CD4-positive, CD25-positive, alpha-beta regulatory T cell (primary cell): ENCODE data around the gene AGPAT4. TPM values are rescaled to one million over a fixed set of nuclear protein-coding genes. Genes with fewer than 3 reads are reported as not detected.

ENCODE experiments used
- ATAC-seq, 2 donors: fragments of 150-1000 bp; cut with Tn5 transposase; one replicate each; pipeline ENCODE4 v1.10.0; 2021; ENCODE audit warnings: low read depth in 2 of 2, moderate number of reproducible peaks in 2 of 2, moderate library complexity in 1 of 2
- DNase-seq, 3 donors: peaks; one replicate each; pipeline versions ENCODE4 v3.0.0 to v3.0.0-alpha.2; 2012 to 2022; ENCODE audit warnings: mixed read lengths in 1 of 3
- H3K27ac ChIP-seq: one replicate; pipeline ENCODE4 v1.7.0; 2013; ENCODE audit warnings: mild to moderate bottlenecking, low read length; ENCODE audit not compliant: insufficient read depth, poor library complexity, severe bottlenecking
- H3K27me3 ChIP-seq: one replicate; pipeline ENCODE4 v1.7.0; 2013; ENCODE audit warnings: low read length; ENCODE audit not compliant: control insufficient read depth, insufficient read depth
- H3K36me3 ChIP-seq: one replicate; pipeline ENCODE4 v1.7.0; 2013; ENCODE audit warnings: mild to moderate bottlenecking, low read length, moderate library complexity; ENCODE audit not compliant: control insufficient read depth, insufficient read depth
- H3K4me1 ChIP-seq: 2 replicates; pipeline ENCODE4 v1.7.0; 2013; ENCODE audit warnings: mild to moderate bottlenecking, low read length; ENCODE audit not compliant: insufficient read depth, control insufficient read depth, poor library complexity, severe bottlenecking
- H3K4me3 ChIP-seq: one replicate; pipeline ENCODE4 v1.7.0; 2013; ENCODE audit warnings: low read depth, mild to moderate bottlenecking, low read length, moderate library complexity
- H3K9me3 ChIP-seq, 2 experiments: 1 replicate in 1 of 2; 2 replicates in 1 of 2; pipeline ENCODE4 v1.7.0; 2013; ENCODE audit warnings: low read length in 2 of 2, mild to moderate bottlenecking in 1 of 2, moderate library complexity in 1 of 2; ENCODE audit not compliant: control insufficient read depth in 2 of 2
- H3K27ac Mint-ChIP-seq, 3 donors: one replicate each; pipeline ENCODE4 v1.8.0; 2020 to 2022; ENCODE audit warnings: mild to moderate bottlenecking in 3 of 3, mixed read lengths in 3 of 3, moderate library complexity in 2 of 3
- H3K27me3 Mint-ChIP-seq: one replicate; pipeline ENCODE4 v1.8.0; 2022; ENCODE audit warnings: mild to moderate bottlenecking, mixed read lengths
- H3K36me3 Mint-ChIP-seq: one replicate; pipeline ENCODE4 v1.8.0; 2020; ENCODE audit warnings: mixed read lengths
- H3K4me1 Mint-ChIP-seq, 4 donors: one replicate each; pipeline ENCODE4 v1.8.0; 2020 to 2022; ENCODE audit warnings: mixed read lengths in 4 of 4, mild to moderate bottlenecking in 1 of 4
- H3K4me3 Mint-ChIP-seq, 4 donors: one replicate each; pipeline ENCODE4 v1.8.0; 2020 to 2022; ENCODE audit warnings: mild to moderate bottlenecking in 4 of 4, mixed read lengths in 4 of 4, moderate library complexity in 3 of 4
- H3K9me3 Mint-ChIP-seq, 7 donors: one replicate each; pipeline ENCODE4 v1.8.0; 2020 to 2022; ENCODE audit warnings: mixed read lengths in 7 of 7, mild to moderate bottlenecking in 3 of 7, moderate library complexity in 2 of 7
- polyA plus RNA-seq, 4 donors: library from polyadenylated mRNA; unstranded; fragments of 300-500 nt; fragmentation: Illumina TruSeq; gene quantifications; one replicate each; pipeline ENCODE4 v1.2.3, GENCODE V29; 2021
- total RNA-seq: library from RNA; stranded (reverse); gene quantifications from one replicate; pipeline ENCODE4 v1.2.3, GENCODE V29; 2022

AGPAT4 gene
- total and polyA plus RNA-seq, 5 donors from 2014 or later = 2.4 to 14.6 (median 4.1) TPM

DNA sequence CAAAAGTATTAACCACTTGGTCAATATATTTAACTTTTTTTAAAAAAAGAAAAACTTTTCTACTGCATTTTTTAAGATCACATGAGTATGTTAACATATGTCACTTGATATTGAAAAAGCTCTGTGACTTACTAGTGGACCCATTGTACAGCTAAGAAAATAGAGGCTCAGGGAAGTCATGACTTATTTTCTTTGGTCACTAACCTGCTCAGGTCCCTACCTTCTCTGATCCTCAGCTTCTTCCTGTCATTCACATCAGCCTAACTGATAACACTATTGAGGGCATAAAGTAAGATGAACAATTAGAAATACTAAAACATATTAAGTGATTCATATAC lies 19.8 kb downstream of the AGPAT4 start:
- no peaks in the 10 kb centered on the region for H3K36me3 Mint-ChIP-seq
- H3K27me3 Mint-ChIP-seq = no peaks in the 10 kb centered on the region
- H3K27ac ChIP-seq = no peak overlapping the region
- H3K36me3 ChIP-seq = no peaks in the 10 kb centered on the region
- H3K4me1 ChIP-seq = no peaks in the 10 kb centered on the region
- H3K4me3 ChIP-seq = no peak overlapping the region
- peaks cover 0 to 10% (median under 1%) of the 10 kb centered on the region in 4 donors for H3K4me1 Mint-ChIP-seq
- no peak overlapping the region for H3K4me3 Mint-ChIP-seq
- peaks cover 0 to 3% (median 0%) of the 10 kb centered on the region in 7 donors for H3K9me3 Mint-ChIP-seq
- ATAC-seq = no peak
- DNase-seq = no peak
- no peaks in the 10 kb centered on the region for H3K27me3 ChIP-seq
- H3K9me3 ChIP-seq = no peaks in the 10 kb centered on the region
- no peak overlapping the region for H3K27ac Mint-ChIP-seq

DNA sequence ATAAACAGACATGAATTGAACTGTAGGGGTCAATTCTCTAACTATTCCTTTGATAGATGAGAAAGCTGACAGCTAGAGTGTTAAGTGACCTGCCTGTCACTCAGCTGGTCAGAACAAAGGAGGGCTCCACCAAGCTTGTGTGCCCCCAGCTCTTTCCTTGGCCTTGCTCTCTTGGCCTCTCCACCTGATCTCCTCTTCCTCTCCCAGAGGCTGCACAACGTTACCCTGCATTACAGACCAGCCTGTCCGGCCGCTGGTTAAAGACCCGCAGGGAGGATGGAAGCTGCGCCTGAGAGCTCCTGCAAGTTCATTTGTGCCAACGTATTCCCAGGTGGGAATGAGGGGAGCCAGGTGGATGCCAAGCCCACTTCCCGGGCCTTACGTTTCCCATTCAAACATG lies 22.5 kb downstream of the AGPAT4 start:
- Mint-ChIP-seq H3K27me3 (no peaks in the 10 kb centered on the region), H3K9me3 (peaks cover 0 to 3% (median 0%) of the 10 kb centered on the region in 7 donors), H3K4me1 (peaks cover 0 to 4% (median 1%) of the 10 kb centered on the region in 4 donors), H3K27ac (peak overlapping the region in 1 of 3 donors; percentile 37), H3K36me3 (no peaks in the 10 kb centered on the region), H3K4me3 (no peak overlapping the region)
- H3K36me3 ChIP-seq = no peaks in the 10 kb centered on the region
- no peaks in the 10 kb centered on the region for H3K27me3 ChIP-seq
- no peak overlapping the region for H3K4me3 ChIP-seq
- no peaks in the 10 kb centered on the region for H3K9me3 ChIP-seq
- ATAC-seq (no peak), DNase-seq (no peak)
- no peak overlapping the region for H3K27ac ChIP-seq
- H3K4me1 ChIP-seq = no peaks in the 10 kb centered on the region

DNA sequence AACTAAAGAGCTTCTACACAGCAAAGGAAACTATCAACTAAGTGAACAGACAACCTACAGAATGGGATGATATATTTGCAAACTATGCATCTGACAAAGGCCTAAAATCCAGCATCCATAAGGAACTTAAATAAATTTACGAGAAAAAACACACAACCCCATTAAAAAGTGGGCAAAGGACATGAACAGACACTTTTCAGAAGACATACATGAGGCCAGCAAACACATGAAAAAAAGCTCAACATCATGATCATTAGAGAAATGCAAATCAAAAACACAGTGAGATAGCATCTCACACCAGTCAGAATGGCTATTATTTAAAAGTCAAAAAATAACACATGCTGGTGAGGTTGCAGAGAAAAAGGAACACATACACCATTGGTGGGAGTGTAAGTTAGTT lies 24.5 kb downstream of the AGPAT4 start:
- H3K4me1 ChIP-seq = no peaks in the 10 kb centered on the region
- DNase-seq = no peak
- no peaks in the 10 kb centered on the region for H3K27me3 ChIP-seq
- no peak overlapping the region for H3K4me3 ChIP-seq
- Mint-ChIP-seq H3K27ac (no peak overlapping the region), H3K4me1 (peaks cover 0 to 4% (median 1%) of the 10 kb centered on the region in 4 donors), H3K4me3 (no peak overlapping the region), H3K36me3 (peaks cover 4% of the 10 kb centered on the region), H3K9me3 (peaks cover 0 to 3% (median 0%) of the 10 kb centered on the region in 7 donors), H3K27me3 (no peaks in the 10 kb centered on the region)
- no peaks in the 10 kb centered on the region for H3K36me3 ChIP-seq
- H3K27ac ChIP-seq = no peak overlapping the region
- H3K9me3 ChIP-seq = no peaks in the 10 kb centered on the region
- no peak for ATAC-seq

DNA sequence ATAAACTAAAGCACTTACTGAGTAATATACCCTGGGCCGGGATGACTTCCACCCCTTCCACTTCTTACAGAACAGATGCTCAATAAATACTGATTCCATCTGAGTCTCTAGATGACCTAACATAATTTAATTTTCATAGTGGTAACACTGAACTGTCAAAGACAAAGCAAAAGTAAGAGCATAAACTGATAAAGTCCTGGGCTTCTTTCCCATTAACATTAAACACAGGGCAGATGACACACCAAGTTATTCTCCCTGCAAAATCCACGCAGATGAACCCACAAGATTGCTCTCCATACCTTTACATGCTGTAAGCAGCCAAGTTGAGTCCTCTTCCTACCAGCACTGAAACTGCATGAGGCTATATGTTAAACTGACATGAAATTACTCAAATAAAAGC lies 27.1 kb downstream of the AGPAT4 start:
- Mint-ChIP-seq H3K4me1 (peaks cover 0 to 4% (median 2%) of the 10 kb centered on the region in 4 donors), H3K27ac (no peak overlapping the region), H3K9me3 (peaks cover 0 to 3% (median 0%) of the 10 kb centered on the region in 7 donors), H3K27me3 (no peaks in the 10 kb centered on the region), H3K36me3 (peaks cover 9% of the 10 kb centered on the region), H3K4me3 (no peak overlapping the region)
- no peaks in the 10 kb centered on the region for H3K36me3 ChIP-seq
- DNase-seq (no peak), ATAC-seq (no peak)
- H3K4me1 ChIP-seq = no peaks in the 10 kb centered on the region
- no peaks in the 10 kb centered on the region for H3K27me3 ChIP-seq
- H3K9me3 ChIP-seq = no peaks in the 10 kb centered on the region
- H3K4me3 ChIP-seq = no peak overlapping the region
- no peak overlapping the region for H3K27ac ChIP-seq

DNA sequence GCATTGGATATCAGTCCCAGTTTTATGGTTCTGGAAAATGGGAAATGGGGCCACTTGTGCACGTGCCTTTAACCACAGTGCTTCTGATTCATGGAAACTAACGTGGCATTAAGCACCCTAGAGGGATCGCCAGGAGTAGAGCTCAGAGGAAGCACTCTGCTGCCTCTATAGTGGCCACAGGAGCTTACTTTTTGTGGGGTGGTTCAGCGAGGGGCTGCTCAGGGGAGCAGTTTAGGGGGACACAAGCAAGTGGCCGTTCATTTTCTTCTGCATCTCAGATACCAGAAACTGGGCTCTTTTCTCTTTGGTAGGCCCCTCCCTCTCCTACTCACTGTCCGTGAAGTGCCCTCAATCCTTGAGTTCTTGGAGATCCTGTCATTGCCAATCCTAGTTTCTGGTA lies 28.5 kb downstream of the AGPAT4 start:
- ATAC-seq (no peak), DNase-seq (no peak)
- H3K27ac ChIP-seq = no peak overlapping the region
- Mint-ChIP-seq H3K27me3 (no peaks in the 10 kb centered on the region), H3K4me1 (peaks cover 0 to 4% (median 0%) of the 10 kb centered on the region in 4 donors), H3K27ac (no peak overlapping the region), H3K36me3 (peaks cover 9% of the 10 kb centered on the region), H3K4me3 (no peak overlapping the region), H3K9me3 (peaks cover 0 to 3% (median 0%) of the 10 kb centered on the region in 7 donors)
- no peaks in the 10 kb centered on the region for H3K4me1 ChIP-seq
- H3K27me3 ChIP-seq = no peaks in the 10 kb centered on the region
- no peaks in the 10 kb centered on the region for H3K36me3 ChIP-seq
- H3K4me3 ChIP-seq = no peak overlapping the region
- H3K9me3 ChIP-seq = no peaks in the 10 kb centered on the region

DNA sequence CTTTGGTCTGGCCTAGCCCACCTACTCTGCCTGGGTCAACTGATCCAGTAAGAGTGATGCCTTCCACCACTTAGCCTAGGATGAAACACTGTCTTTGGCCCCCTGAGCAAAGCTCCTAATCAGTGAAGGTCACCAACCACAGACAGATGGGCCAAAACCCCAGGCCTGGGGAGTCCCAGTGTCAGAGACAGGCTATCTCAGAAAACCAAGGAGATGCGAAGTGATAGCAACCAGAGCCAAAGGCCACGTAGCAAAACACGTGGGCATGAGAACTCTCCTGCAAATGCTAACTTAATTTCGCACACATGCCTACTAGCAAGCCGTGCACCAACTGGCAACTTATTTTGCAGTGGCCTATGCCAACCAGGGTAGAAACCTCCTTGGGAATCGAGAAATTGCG lies 29.1 kb downstream of the AGPAT4 start:
- peaks cover 9% of the 10 kb centered on the region for H3K36me3 Mint-ChIP-seq
- no peak overlapping the region for H3K27ac Mint-ChIP-seq
- no peak for DNase-seq
- Histone ChIP-seq H3K9me3 (no peaks in the 10 kb centered on the region), H3K4me3 (no peak overlapping the region), H3K36me3 (no peaks in the 10 kb centered on the region), H3K4me1 (no peaks in the 10 kb centered on the region), H3K27ac (no peak overlapping the region), H3K27me3 (no peaks in the 10 kb centered on the region)
- H3K9me3 Mint-ChIP-seq = peaks cover 0 to 2% (median 0%) of the 10 kb centered on the region in 7 donors
- H3K4me1 Mint-ChIP-seq = peaks cover 0 to 4% (median 0%) of the 10 kb centered on the region in 4 donors
- no peaks in the 10 kb centered on the region for H3K27me3 Mint-ChIP-seq
- ATAC-seq = no peak
- H3K4me3 Mint-ChIP-seq = no peak overlapping the region

DNA sequence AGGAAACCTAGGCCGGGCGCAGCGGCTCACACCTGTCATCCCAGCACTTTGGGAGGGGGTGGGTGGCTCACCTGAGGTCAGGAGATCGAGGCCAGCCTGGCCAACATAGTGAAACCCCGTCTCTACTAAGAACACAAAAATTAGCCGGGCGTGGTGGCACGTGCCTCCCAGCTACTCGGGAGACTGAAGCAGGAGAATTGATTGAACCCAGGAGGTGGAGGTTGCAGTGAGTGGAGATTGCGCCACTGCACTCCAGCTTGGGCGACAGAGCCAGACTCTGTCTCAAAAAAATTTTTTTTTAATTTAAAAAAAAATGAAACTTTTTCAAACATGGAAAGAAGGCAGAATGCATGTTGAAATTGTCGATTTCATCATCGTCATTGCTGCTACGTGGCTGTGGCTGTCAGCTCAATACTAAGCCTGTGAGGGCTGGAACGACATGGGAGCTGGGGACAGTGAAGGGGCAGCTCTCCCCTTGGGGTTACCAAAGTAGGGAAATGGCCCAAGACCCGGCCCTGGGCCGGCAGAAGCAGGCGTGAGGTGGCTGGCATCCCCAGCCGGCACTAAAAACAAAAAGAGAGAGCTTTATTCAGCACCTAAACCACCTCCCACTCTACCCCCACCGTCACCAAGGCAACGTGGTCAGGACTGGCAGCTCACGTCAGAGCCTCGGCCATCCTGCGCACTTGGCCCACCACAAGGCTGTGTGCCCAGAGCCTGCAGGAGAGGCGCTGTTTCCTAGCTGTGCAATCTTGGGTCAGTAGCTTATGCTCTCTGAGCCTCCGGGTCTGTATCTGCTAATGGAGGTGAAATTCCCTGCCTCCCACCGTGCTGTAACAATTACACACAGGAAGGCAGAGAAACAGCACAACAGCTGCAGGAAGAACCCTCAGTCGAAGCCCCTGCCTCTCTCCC lies 30.8 kb downstream of the AGPAT4 start:
- H3K4me1 ChIP-seq = no peaks in the 10 kb centered on the region
- H3K9me3 ChIP-seq = no peaks in the 10 kb centered on the region
- DNase-seq = no peak
- H3K36me3 Mint-ChIP-seq = peaks cover 9% of the 10 kb centered on the region
- no peaks in the 10 kb centered on the region for H3K27me3 ChIP-seq
- H3K9me3 Mint-ChIP-seq = peaks cover 0 to 1% (median 0%) of the 10 kb centered on the region in 7 donors
- ATAC-seq = no peak
- no peak overlapping the region for H3K4me3 Mint-ChIP-seq
- H3K36me3 ChIP-seq = no peaks in the 10 kb centered on the region
- H3K4me1 Mint-ChIP-seq = peaks cover 0 to 1% (median 0%) of the 10 kb centered on the region in 4 donors
- no peak overlapping the region for H3K27ac ChIP-seq
- no peaks in the 10 kb centered on the region for H3K27me3 Mint-ChIP-seq
- H3K4me3 ChIP-seq = no peak overlapping the region
- H3K27ac Mint-ChIP-seq = no peak overlapping the region

DNA sequence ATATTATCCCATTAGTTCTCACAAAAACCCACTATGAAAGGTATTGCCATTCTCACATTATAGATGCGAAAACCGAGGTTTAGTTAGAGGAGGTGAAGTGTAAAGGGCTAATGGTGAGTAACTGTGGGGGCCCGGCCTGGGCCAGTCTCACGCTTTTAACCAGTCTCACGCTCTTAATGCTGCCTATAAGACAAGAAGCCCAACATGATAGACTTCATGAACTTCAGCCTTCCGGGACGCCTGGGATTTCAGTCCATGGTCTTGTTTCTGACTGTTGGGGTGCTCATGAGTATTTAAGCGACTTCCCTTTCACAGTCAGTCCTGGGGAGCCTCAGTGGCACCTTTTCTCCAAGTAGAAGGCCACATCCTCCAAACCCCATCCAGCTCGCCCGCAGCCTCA lies 31.7 kb downstream of the AGPAT4 start:
- H3K27me3 ChIP-seq = no peaks in the 10 kb centered on the region
- Mint-ChIP-seq H3K36me3 (peaks cover 9% of the 10 kb centered on the region), H3K27ac (no peak overlapping the region), H3K9me3 (no peaks in the 10 kb centered on the region), H3K27me3 (no peaks in the 10 kb centered on the region), H3K4me3 (no peak overlapping the region), H3K4me1 (peaks cover 0 to 3% (median 0%) of the 10 kb centered on the region in 4 donors)
- H3K36me3 ChIP-seq = no peaks in the 10 kb centered on the region
- ATAC-seq (no peak), DNase-seq (no peak)
- H3K9me3 ChIP-seq = no peaks in the 10 kb centered on the region
- no peaks in the 10 kb centered on the region for H3K4me1 ChIP-seq
- H3K27ac ChIP-seq = no peak overlapping the region
- H3K4me3 ChIP-seq = no peak overlapping the region
